SK-N-SH treated with all-trans-retinoic acid at 6 μM for 48 hours (cell line): ENCODE results near the gene CYP4X1.

ENCODE experiments used
- ATAC-seq: fragments of 200-7000 bp; cut with Tn5 transposase; 3 replicates; pipeline ENCODE4 v1.9.1; 2020; ENCODE audit warnings: mild to moderate bottlenecking, moderate library complexity
- ARNTL ChIP-seq: fragments of 450-650 bp; formaldehyde crosslinking; IDR thresholded peaks from 2 replicates; pipeline ENCODE4 v1.5.0; 2020; ENCODE audit warnings: low read depth, mild to moderate bottlenecking, moderate library complexity, borderline replicate concordance
- BACH2 ChIP-seq: fragments of 250-450 bp; sonication (Bioruptor Pico); IDR thresholded peaks from 2 replicates; pipeline ENCODE4 v1.9.0; 2021; ENCODE audit warnings: mild to moderate bottlenecking, borderline replicate concordance
- CSDC2 ChIP-seq: fragments of 250-450 bp; sonication (Bioruptor Pico); IDR thresholded peaks from 2 replicates; pipeline ENCODE4 v1.5.0; 2020; ENCODE audit warnings: mild to moderate bottlenecking, moderate library complexity
- ESRRG ChIP-seq: fragments of 250-450 bp; sonication (Bioruptor Pico); IDR thresholded peaks from 2 replicates; pipeline ENCODE4 v1.6.1; 2021; ENCODE audit warnings: mild to moderate bottlenecking
- GLIS3 ChIP-seq: fragments of 250-450 bp; sonication (Bioruptor Pico); IDR thresholded peaks from 2 replicates; pipeline ENCODE4 v1.5.0; 2020; ENCODE audit warnings: mild to moderate bottlenecking, moderate library complexity
- ISL1 ChIP-seq: fragments of 250-450 bp; sonication (Bioruptor Pico); IDR thresholded peaks from 2 replicates; pipeline ENCODE4 v2.1.2; 2022; ENCODE audit warnings: mild to moderate bottlenecking, moderate library complexity
- OSR1 ChIP-seq: fragments of 250-450 bp; sonication (Bioruptor Pico); IDR thresholded peaks from 2 replicates; pipeline ENCODE4 v1.8.0; 2022; ENCODE audit warnings: moderate library complexity, mild to moderate bottlenecking, inconsistent platforms
- PPARA ChIP-seq: fragments of 250-450 bp; sonication (Bioruptor Pico); IDR thresholded peaks from 2 replicates; pipeline ENCODE4 v1.5.0; 2020; ENCODE audit warnings: mild to moderate bottlenecking, borderline replicate concordance
- RARB ChIP-seq: fragments of 250-450 bp; sonication (Bioruptor Pico); IDR thresholded peaks from 2 replicates; pipeline ENCODE4 v1.8.0; 2021; ENCODE audit warnings: mild to moderate bottlenecking, moderate library complexity
- TCF4 ChIP-seq: fragments of 250-450 bp; sonication (Bioruptor Pico); IDR thresholded peaks from 2 replicates; pipeline ENCODE4 v1.8.0; 2021; ENCODE audit warnings: mild to moderate bottlenecking, moderate library complexity, borderline replicate concordance
- ZC3H10 ChIP-seq: fragments of 250-450 bp; sonication (Bioruptor Pico); IDR thresholded peaks from 2 replicates; pipeline ENCODE4 v1.5.1; 2021; ENCODE audit warnings: mild to moderate bottlenecking, moderate library complexity
- ZFP3 ChIP-seq: fragments of 250-450 bp; sonication (Bioruptor Pico); IDR thresholded peaks from 2 replicates; pipeline ENCODE4 v1.5.0; 2020; ENCODE audit warnings: mild to moderate bottlenecking, moderate library complexity
- ZNF565 ChIP-seq: fragments of 450-650 bp; formaldehyde crosslinking; conservative IDR thresholded peaks from 2 replicates; pipeline ENCODE4 v1.5.0; 2020; ENCODE audit warnings: low read depth, mild to moderate bottlenecking, moderate library complexity
- ZNF70 ChIP-seq: fragments of 450-650 bp; formaldehyde crosslinking; IDR thresholded peaks from 2 replicates; pipeline ENCODE4 v1.5.0; 2020; ENCODE audit warnings: mild to moderate bottlenecking, moderate library complexity
- ZNF8 ChIP-seq: fragments of 450-650 bp; formaldehyde crosslinking; IDR thresholded peaks from 2 replicates; pipeline ENCODE4 v1.5.0; 2020; ENCODE audit warnings: mild to moderate bottlenecking, moderate library complexity
- TF ChIP-seq, protein P1 (sequence below): fragments of 250-450 bp; sonication (Bioruptor Pico); IDR thresholded peaks from 2 replicates; pipeline ENCODE4 v1.5.1; 2021; ENCODE audit warnings: mild to moderate bottlenecking, moderate library complexity
- TF ChIP-seq, protein P2 (sequence below): fragments of 250-450 bp; sonication (Bioruptor Pico); IDR thresholded peaks from 2 replicates; pipeline ENCODE4 v1.8.0; 2021; ENCODE audit warnings: low read depth, mild to moderate bottlenecking, moderate library complexity, borderline replicate concordance
- TF ChIP-seq, protein P3 (sequence below): fragments of 250-450 bp; sonication (Bioruptor Pico); IDR thresholded peaks from 2 replicates; pipeline ENCODE4 v1.5.1; 2020; ENCODE audit warnings: low read depth, mild to moderate bottlenecking, moderate library complexity
- TF ChIP-seq, protein P4 (sequence below): fragments of 250-450 bp; sonication (Bioruptor Pico); IDR thresholded peaks from 2 replicates; pipeline ENCODE4 v1.8.0; 2020; ENCODE audit warnings: mild to moderate bottlenecking, moderate library complexity, borderline replicate concordance

Gene CYP4X1

DNA sequence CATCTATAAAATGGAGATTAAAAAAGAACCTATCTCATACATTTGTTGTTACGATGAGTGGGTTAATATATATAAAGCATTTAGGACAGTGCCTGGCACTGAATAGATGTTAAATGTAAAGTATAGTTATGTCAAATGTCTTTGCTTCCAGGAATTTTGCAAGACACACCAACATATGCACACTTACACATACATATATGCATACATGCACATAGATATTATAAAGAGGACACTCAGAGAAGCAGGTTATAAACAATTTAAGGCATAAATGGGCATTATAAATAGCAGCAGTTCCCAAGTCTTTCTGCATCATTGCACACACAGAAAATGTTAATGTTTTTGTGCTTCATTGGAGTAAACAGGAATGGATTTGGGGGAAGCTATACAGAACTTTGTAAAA is 13.3 kb downstream of the CYP4X1 start:
- ATAC-seq, result no peak
- TF ChIP-seq RARB (CRISPR knock-in tag) (no peak), TCF4 (no peak), OSR1 (no peak), CSDC2 (no peak), BACH2 (no peak), ISL1 (CRISPR knock-in tag) (no peak)
- TF ChIP-seq, protein P1, sequence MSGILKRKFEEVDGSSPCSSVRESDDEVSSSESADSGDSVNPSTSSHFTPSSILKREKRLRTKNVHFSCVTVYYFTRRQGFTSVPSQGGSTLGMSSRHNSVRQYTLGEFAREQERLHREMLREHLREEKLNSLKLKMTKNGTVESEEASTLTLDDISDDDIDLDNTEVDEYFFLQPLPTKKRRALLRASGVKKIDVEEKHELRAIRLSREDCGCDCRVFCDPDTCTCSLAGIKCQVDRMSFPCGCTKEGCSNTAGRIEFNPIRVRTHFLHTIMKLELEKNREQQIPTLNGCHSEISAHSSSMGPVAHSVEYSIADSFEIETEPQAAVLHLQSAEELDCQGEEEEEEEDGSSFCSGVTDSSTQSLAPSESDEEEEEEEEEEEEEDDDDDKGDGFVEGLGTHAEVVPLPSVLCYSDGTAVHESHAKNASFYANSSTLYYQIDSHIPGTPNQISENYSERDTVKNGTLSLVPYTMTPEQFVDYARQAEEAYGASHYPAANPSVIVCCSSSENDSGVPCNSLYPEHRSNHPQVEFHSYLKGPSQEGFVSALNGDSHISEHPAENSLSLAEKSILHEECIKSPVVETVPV (CRISPR knock-in tag), result no peak

DNA sequence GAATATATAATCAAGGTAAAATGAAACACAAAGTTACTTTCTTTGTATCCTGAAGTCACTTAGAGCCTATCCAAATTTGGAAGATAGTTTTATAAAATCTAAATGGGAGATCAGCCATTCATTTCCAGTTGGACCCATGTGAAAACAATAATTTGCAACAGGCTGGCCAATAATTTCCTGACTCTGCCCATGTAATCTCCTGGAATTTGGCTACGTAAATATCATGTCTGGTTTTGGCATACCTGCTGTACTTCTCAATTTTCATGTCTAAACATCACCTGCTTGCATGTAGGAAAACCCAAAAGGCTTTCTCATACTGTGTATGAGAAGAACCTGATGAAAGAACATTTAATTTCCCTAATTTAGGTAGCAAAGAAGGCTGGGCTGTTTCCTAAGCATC is 35.9 kb downstream of the CYP4X1 start:
- TF ChIP-seq PPARA (CRISPR knock-in tag) (no peak), ZNF8 (CRISPR knock-in tag) (no peak), TCF4 (no peak), ESRRG (no peak), ZNF565 (no peak), CSDC2 (no peak), OSR1 (no peak), BACH2 (no peak), ISL1 (CRISPR knock-in tag) (no peak), GLIS3 (CRISPR knock-in tag) (no peak), ZFP3 (CRISPR knock-in tag) (no peak), ZNF70 (CRISPR knock-in tag) (no peak)
- TF ChIP-seq, protein P1 (CRISPR knock-in tag), result no peak
- TF ChIP-seq, protein P2, sequence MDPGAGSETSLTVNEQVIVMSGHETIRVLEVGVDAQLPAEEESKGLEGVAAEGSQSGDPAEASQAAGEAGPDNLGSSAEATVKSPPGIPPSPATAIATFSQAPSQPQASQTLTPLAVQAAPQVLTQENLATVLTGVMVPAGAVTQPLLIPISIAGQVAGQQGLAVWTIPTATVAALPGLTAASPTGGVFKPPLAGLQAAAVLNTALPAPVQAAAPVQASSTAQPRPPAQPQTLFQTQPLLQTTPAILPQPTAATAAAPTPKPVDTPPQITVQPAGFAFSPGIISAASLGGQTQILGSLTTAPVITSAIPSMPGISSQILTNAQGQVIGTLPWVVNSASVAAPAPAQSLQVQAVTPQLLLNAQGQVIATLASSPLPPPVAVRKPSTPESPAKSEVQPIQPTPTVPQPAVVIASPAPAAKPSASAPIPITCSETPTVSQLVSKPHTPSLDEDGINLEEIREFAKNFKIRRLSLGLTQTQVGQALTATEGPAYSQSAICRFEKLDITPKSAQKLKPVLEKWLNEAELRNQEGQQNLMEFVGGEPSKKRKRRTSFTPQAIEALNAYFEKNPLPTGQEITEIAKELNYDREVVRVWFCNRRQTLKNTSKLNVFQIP (CRISPR knock-in tag), result no peak
- TF ChIP-seq, protein P3, sequence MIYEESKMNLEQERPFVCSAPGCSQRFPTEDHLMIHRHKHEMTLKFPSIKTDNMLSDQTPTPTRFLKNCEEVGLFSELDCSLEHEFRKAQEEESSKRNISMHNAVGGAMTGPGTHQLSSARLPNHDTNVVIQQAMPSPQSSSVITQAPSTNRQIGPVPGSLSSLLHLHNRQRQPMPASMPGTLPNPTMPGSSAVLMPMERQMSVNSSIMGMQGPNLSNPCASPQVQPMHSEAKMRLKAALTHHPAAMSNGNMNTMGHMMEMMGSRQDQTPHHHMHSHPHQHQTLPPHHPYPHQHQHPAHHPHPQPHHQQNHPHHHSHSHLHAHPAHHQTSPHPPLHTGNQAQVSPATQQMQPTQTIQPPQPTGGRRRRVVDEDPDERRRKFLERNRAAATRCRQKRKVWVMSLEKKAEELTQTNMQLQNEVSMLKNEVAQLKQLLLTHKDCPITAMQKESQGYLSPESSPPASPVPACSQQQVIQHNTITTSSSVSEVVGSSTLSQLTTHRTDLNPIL, result no peak
- TF ChIP-seq, all 23 proteins: peak for 0
- ATAC-seq, result no peak

- TF ChIP-seq, protein P2 (CRISPR knock-in tag), result no peak
- TF ChIP-seq ZC3H10 (CRISPR knock-in tag) (no peak), ZNF8 (CRISPR knock-in tag) (no peak), ARNTL (CRISPR knock-in tag) (no peak), ESRRG (no peak)
- TF ChIP-seq, protein P4, sequence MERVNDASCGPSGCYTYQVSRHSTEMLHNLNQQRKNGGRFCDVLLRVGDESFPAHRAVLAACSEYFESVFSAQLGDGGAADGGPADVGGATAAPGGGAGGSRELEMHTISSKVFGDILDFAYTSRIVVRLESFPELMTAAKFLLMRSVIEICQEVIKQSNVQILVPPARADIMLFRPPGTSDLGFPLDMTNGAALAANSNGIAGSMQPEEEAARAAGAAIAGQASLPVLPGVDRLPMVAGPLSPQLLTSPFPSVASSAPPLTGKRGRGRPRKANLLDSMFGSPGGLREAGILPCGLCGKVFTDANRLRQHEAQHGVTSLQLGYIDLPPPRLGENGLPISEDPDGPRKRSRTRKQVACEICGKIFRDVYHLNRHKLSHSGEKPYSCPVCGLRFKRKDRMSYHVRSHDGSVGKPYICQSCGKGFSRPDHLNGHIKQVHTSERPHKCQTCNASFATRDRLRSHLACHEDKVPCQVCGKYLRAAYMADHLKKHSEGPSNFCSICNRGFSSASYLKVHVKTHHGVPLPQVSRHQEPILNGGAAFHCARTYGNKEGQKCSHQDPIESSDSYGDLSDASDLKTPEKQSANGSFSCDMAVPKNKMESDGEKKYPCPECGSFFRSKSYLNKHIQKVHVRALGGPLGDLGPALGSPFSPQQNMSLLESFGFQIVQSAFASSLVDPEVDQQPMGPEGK, result no peak
- TF ChIP-seq, all 23 proteins: peak for 0
- no peak for ATAC-seq
Observed at GRCh38 chr1:47067097-47067594, 43.7 kb downstream of the CYP4X1 start, which contains the start of gene CYP4Z1. Gene CYP4Z1, plus strand, starts transcription at chr1:47067231. Its CDS starts 260 bp downstream, at chr1:47067491.

- peak; percentile 98 for ATAC-seq
Observed at GRCh38 chr1:47069080-47069479, 45.6 kb downstream of the CYP4X1 start.

DNA sequence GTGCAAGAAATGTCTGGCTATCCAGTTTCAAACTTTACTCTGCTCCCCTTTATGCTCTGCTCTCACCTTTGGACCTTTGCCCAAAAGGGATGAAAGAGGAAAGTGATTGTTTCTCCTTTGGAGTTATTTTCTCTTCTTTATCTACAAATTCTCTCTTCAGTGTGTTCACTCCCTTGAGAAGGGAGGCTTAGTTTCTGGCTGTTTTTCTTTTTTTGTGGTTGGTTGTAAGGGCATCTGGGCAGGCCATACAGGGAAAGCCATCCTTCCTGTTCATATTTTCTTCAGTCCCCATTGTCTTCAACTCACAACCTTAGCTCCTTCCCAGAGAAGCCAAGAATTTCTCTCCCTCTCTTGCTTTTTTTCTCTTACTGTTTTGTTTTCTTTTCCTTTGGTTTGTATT is 46.0 kb downstream of the CYP4X1 start:
- peak; percentile 78 for ATAC-seq

- peak; percentile 67; the same call in 2 of the 3 replicates for ATAC-seq
Observed at GRCh38 chr1:47089356-47089755, 65.9 kb downstream of the CYP4X1 start.

- peak; percentile 39; the same call in 2 of the 3 replicates for ATAC-seq
Observed at GRCh38 chr1:47091476-47091875, 68.0 kb downstream of the CYP4X1 start.
